A549 treated with AZD2906 at 1 μM for 4 hours (cell line): ENCODE measurements around the gene AFAP1. TPM values are rescaled to one million over a fixed set of nuclear protein-coding genes. Genes with fewer than 3 reads are reported as not detected.

ENCODE experiments used
- total RNA-seq: library from RNA; stranded (reverse); fragments of 200-300 nt; extraction: Qiagen RNA extraction; gene quantifications from 5 replicates; pipeline ENCODE4 v1.2.3, GENCODE V29; 2022

The AFAP1 gene, protein sequence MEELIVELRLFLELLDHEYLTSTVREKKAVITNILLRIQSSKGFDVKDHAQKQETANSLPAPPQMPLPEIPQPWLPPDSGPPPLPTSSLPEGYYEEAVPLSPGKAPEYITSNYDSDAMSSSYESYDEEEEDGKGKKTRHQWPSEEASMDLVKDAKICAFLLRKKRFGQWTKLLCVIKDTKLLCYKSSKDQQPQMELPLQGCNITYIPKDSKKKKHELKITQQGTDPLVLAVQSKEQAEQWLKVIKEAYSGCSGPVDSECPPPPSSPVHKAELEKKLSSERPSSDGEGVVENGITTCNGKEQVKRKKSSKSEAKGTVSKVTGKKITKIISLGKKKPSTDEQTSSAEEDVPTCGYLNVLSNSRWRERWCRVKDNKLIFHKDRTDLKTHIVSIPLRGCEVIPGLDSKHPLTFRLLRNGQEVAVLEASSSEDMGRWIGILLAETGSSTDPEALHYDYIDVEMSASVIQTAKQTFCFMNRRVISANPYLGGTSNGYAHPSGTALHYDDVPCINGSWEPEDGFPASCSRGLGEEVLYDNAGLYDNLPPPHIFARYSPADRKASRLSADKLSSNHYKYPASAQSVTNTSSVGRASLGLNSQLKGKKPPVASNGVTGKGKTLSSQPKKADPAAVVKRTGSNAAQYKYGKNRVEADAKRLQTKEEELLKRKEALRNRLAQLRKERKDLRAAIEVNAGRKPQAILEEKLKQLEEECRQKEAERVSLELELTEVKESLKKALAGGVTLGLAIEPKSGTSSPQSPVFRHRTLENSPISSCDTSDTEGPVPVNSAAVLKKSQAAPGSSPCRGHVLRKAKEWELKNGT
- total RNA-seq, result 15.5 to 21.1 TPM (median 17.9 TPM) in 5 replicates

DNA sequence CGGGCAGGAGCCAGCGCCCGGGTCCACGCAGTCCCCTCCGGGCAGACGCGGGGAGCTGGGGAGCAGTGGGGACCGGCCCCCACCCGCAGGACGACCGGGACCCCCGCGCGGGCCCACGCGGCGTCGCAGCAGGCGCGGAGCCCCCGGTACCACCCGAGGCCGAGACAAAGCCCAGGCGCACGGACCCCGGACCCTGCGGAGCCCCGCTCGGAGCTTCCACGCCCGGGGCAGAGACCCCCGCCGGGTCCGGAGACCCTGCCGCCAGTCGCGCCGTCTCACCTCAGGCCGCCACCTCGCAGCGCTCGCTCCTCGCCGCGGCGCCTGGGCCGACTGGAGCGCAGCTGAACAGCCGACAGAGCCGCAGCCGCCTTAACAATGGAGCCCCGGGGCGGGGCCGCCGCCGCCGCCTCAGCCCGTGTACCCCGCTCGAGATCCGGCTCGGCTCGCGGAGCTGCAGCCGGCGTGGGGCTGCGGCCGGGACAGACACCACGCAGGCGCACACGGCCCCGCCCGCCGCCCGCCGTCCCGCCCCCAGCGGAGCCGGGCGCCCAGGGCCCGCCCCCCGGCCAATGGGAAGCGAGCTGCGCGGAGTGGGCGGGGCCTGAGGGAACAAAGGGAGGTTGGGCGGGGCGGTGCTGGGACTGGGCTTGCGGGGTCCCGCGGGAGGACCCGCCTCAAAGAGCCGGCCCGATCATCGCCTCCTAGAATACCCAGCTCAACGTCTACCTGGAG is at the start of gene AFAP1:
Gene AFAP1 (minus strand): TSS at position 485 of the 732 bp plus-strand sequence. CDS start 67,783 bp downstream, outside the sequence.

Other genes with a start within 250 kb of the AFAP1 start
- 4.9 to 10.3 TPM (median 7.8 TPM) in 5 replicates for gene ABLIM2, start 219.0 kb upstream of the AFAP1 start, total RNA-seq